ENCODE results near the gene YPEL2. TPM values are rescaled to one million over a fixed set of nuclear protein-coding genes. Genes with fewer than 3 reads are reported as not detected.

Gene YPEL2
- total and polyA plus RNA-seq, 8 donors = 6.7 to 28.7 (median 12.7) TPM

DNA sequence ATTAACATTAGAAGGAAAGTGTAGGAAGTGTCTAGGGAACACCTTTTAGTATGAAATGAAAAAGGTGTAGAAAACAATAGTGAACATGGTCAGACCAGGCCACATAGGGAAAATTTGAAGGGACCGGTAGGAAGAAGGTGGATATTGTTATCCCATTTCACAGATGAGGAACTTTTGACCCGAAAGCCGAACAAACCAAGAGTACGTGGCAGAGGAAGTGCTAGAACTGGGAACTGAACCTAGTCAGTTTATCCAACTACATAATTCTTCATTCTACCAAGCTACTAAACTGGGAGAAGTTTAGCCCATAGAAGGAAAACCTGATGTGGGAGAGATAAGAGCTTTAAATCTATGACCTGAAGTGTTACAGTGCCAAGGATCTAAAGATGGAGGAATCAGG is 43.2 kb downstream of the YPEL2 start:
- intact Hi-C loops (cut with DNase I) = loop anchor here in 1 of 3 donors (10.0 kb wide), 1 partner anchor 60 kb away; no protein-coding TSS in a partner anchor
- TF ChIP-seq, protein P1, sequence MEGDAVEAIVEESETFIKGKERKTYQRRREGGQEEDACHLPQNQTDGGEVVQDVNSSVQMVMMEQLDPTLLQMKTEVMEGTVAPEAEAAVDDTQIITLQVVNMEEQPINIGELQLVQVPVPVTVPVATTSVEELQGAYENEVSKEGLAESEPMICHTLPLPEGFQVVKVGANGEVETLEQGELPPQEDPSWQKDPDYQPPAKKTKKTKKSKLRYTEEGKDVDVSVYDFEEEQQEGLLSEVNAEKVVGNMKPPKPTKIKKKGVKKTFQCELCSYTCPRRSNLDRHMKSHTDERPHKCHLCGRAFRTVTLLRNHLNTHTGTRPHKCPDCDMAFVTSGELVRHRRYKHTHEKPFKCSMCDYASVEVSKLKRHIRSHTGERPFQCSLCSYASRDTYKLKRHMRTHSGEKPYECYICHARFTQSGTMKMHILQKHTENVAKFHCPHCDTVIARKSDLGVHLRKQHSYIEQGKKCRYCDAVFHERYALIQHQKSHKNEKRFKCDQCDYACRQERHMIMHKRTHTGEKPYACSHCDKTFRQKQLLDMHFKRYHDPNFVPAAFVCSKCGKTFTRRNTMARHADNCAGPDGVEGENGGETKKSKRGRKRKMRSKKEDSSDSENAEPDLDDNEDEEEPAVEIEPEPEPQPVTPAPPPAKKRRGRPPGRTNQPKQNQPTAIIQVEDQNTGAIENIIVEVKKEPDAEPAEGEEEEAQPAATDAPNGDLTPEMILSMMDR (IDR thresholded peaks at IDR 0.05) = no peak
- H3K36me3 ChIP-seq = no peaks in the 10 kb centered on the region
- H3K27me3 ChIP-seq = no peaks in the 10 kb centered on the region
- ATAC-seq (no peak), FAIRE-seq (no peak), DNase-seq (no peak)
- H3K4me1 ChIP-seq = peaks cover 33 to 65% (median 49%) of the 10 kb centered on the region in 3 donors
- WGBS, 2 donors = 94 to 97% methylated on average over 4 of the region's 4 CpGs
- no peaks in the 10 kb centered on the region for H3K9me3 ChIP-seq
- peak overlapping the region; percentile 8 to 83 (median 55) for H3K27ac ChIP-seq
- no peak overlapping the region for H3K4me3 ChIP-seq

DNA sequence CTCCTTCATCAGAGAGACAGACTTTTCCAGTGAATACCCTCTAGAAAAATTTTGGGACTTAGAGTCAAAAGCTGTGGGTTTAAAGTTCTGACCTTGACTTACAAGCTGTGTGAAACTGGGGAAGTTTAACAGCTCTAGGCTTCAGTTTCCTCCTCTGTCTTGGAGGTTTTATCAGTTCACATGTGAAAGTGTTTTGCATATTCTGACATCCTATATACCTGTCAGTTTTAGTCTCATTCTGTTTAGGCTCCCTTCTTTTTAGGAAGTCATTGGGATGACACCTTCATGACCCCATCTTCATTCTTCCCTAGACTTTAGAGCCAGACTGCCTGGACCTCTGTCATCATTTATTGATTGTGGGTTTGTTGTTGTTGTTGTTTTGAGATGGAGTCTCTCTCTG is 44.4 kb downstream of the YPEL2 start:
- intact Hi-C loops (cut with DNase I) = loop anchor here in 1 of 3 donors (10.0 kb wide), 1 partner anchor 59 kb away; no protein-coding TSS in a partner anchor
- Histone ChIP-seq H3K4me1 (peaks cover 25 to 58% (median 41%) of the 10 kb centered on the region in 3 donors), H3K27ac (peak overlapping the region in 2 of 4 donors; percentile 13 to 31), H3K9me3 (no peaks in the 10 kb centered on the region), H3K36me3 (no peaks in the 10 kb centered on the region), H3K4me3 (no peak overlapping the region), H3K27me3 (no peaks in the 10 kb centered on the region)
- TF ChIP-seq, protein P1 (IDR thresholded peaks at IDR 0.05) = no peak
- FAIRE-seq (no peak), DNase-seq (no peak), ATAC-seq (no peak)

DNA sequence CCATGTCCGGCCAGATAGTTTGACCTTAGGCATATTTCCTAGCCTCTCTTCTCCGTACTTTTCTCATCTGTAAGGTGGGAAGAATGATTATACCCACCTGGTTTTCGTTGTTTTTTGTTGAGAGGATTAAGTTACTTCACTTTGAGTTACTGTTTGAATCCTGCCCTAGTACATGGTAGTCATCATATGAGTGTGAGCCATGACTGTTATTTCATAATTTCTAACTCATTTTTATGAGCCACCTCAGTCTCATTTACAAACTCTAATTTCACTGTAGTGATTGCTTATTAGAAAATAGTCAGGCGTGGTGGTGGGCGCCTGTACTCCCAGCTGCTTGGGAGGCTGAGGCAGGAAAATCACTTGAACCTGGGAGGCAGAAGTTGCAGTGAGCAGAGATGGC is 45.1 kb downstream of the YPEL2 start:
- 95% methylated on average over 5 of the region's 5 CpGs for WGBS, 2 donors
- Histone ChIP-seq H3K4me3 (no peak overlapping the region), H3K27ac (no peak overlapping the region), H3K36me3 (no peaks in the 10 kb centered on the region), H3K4me1 (peaks cover 25 to 58% (median 41%) of the 10 kb centered on the region in 3 donors), H3K27me3 (no peaks in the 10 kb centered on the region), H3K9me3 (no peaks in the 10 kb centered on the region)
- TF ChIP-seq, protein P1 (IDR thresholded peaks at IDR 0.05) = no peak
- FAIRE-seq (no peak), DNase-seq (no peak), ATAC-seq (no peak)
- intact Hi-C loops (cut with DNase I) = loop anchor here in 1 of 3 donors (10.0 kb wide), 1 partner anchor 58 kb away; no protein-coding TSS in a partner anchor

DNA sequence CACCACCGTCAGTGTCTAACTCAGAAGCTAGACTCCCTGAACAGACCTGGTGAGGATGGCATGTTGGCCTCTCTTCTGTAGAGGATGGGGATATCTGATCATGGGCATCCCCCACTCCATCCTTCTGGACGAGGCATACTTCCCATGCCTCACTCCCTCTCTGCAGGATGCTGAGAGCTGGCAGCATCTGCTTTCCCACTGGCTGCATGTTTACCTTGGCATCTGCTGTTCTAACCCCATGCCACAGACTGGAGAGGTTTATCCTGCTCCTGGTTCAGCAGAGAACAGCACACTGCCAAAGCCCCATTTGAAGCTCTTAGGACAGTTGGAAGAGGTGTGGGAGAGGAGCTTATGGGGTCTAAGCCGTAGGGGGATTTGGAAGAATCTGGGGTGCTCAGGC is 46.0 kb downstream of the YPEL2 start:
- H3K27me3 ChIP-seq = no peaks in the 10 kb centered on the region
- no peaks in the 10 kb centered on the region for H3K9me3 ChIP-seq
- ATAC-seq (no peak), FAIRE-seq (no peak), DNase-seq (no peak)
- H3K4me3 ChIP-seq = no peak overlapping the region
- WGBS, 2 donors = 54 to 66% methylated on average over 3 of the region's 3 CpGs
- peaks cover 25 to 58% (median 39%) of the 10 kb centered on the region in 3 donors for H3K4me1 ChIP-seq
- TF ChIP-seq, protein P1 (IDR thresholded peaks at IDR 0.05) = no peak
- peak overlapping the region in 2 of 4 donors; percentile 63 to 68 for H3K27ac ChIP-seq
- intact Hi-C loops (cut with DNase I) = loop anchor here in 1 of 3 donors (10.0 kb wide), 1 partner anchor 57 kb away; no protein-coding TSS in a partner anchor
- no peaks in the 10 kb centered on the region for H3K36me3 ChIP-seq

DNA sequence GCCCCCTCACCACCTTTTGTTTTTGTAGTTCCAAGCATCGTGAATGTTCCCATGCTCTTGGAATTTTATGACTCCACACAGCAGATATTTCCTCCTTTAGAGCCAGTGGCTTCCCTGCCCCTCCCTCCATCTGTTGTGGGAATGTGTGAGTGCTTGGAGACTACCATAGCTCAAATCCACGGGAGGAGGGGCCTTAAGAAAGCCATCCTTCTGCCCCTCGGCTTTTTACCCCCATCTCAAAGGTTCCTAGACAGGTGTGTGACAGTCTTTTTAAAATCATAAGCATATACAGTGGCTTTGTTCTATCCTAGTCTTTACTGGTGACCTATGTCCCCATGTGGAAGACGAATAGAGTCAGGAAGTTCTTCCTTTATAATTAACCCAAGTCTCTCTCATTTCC is 47.2 kb downstream of the YPEL2 start:
- no peaks in the 10 kb centered on the region for H3K9me3 ChIP-seq
- 47 to 58% methylated on average over 4 of the region's 4 CpGs for WGBS, 2 donors
- peak in 1 of 4 donors; percentile 17 for ATAC-seq
- peak overlapping the region in 3 of 4 donors; percentile 30 to 68 (median 63) for H3K27ac ChIP-seq
- peaks cover 26 to 50% (median 30%) of the 10 kb centered on the region in 3 donors for H3K4me1 ChIP-seq
- TF ChIP-seq, protein P1 (IDR thresholded peaks at IDR 0.05) = no peak
- intact Hi-C loops (cut with DNase I) = loop anchor here in 1 of 3 donors (10.0 kb wide), 1 partner anchor 56 kb away; no protein-coding TSS in a partner anchor
- H3K27me3 ChIP-seq = no peaks in the 10 kb centered on the region
- no peak for DNase-seq
- H3K36me3 ChIP-seq = no peaks in the 10 kb centered on the region
- no peak overlapping the region for H3K4me3 ChIP-seq
- no peak for FAIRE-seq

All from pancreas (tissue), 10 donors.